ENCODE results near the gene EGLN2. TPM values are rescaled to one million over a fixed set of nuclear protein-coding genes. Genes with fewer than 3 reads are reported as not detected.
"Not testable (repeated sequence)": the region's sequence is repeated elsewhere in the genome, so short reads cannot be mapped to it uniquely, and the experiment has no call there.

The EGLN2 gene
- total and polyA plus RNA-seq, 4 donors, result 60.0 to 120 (median 93.7) TPM

GRCh38 chr19:40833728-40834533 is 34.9 kb downstream of the EGLN2 start:
- H3K9me3 ChIP-seq (ENCODE audit: control insufficient read depth, low read length); H3K4me3 ChIP-seq (ENCODE audit: low read length in 2 of 2); intact Hi-C loops (cut with DNase I); H3K36me3 ChIP-seq (ENCODE audit: control insufficient read depth in 1 of 2, insufficient read depth in 2 of 2, low read length in 1 of 2); H3K27ac ChIP-seq (ENCODE audit: low read depth in 1 of 2, low read length in 2 of 2); DNase-seq; H3K4me1 ChIP-seq (ENCODE audit: control insufficient read depth in 1 of 2, insufficient read depth in 2 of 2, low read length in 2 of 2); H3K27me3 ChIP-seq (ENCODE audit: control insufficient read depth in 1 of 2, insufficient read depth in 2 of 2, low read length in 1 of 2); ATAC-seq (ENCODE audit: low FRiP score): not testable (repeated sequence)
- WGBS, 2 donors, result 57 to 60% methylated on average over 7 of the region's 7 CpGs

GRCh38 chr19:40836754-40837429 is 37.9 kb downstream of the EGLN2 start:
- Histone ChIP-seq H3K36me3 (ENCODE audit: control insufficient read depth in 1 of 2, insufficient read depth in 2 of 2, low read length in 1 of 2) (no peaks in the 10 kb centered on the region), H3K27ac (ENCODE audit: low read depth in 1 of 2, low read length in 2 of 2) (no peak overlapping the region), H3K9me3 (ENCODE audit: control insufficient read depth, low read length) (no peaks in the 10 kb centered on the region), H3K4me3 (ENCODE audit: low read length in 2 of 2) (no peak overlapping the region), H3K27me3 (ENCODE audit: control insufficient read depth in 1 of 2, insufficient read depth in 2 of 2, low read length in 1 of 2) (no peaks in the 10 kb centered on the region), H3K4me1 (ENCODE audit: control insufficient read depth in 1 of 2, insufficient read depth in 2 of 2, low read length in 2 of 2) (no peaks in the 10 kb centered on the region)
- 84 to 86% methylated on average over 6 of the region's 6 CpGs for WGBS, 2 donors
- no peak for DNase-seq
- intact Hi-C loops (cut with DNase I), result no loop called here
- no peak for ATAC-seq (ENCODE audit: low FRiP score)

- intact Hi-C loops (cut with DNase I); ATAC-seq (ENCODE audit: low FRiP score); H3K27ac ChIP-seq (ENCODE audit: low read depth in 1 of 2, low read length in 2 of 2); H3K9me3 ChIP-seq (ENCODE audit: control insufficient read depth, low read length); DNase-seq; H3K4me3 ChIP-seq (ENCODE audit: low read length in 2 of 2); H3K36me3 ChIP-seq (ENCODE audit: control insufficient read depth in 1 of 2, insufficient read depth in 2 of 2, low read length in 1 of 2); H3K27me3 ChIP-seq (ENCODE audit: control insufficient read depth in 1 of 2, insufficient read depth in 2 of 2, low read length in 1 of 2); H3K4me1 ChIP-seq (ENCODE audit: control insufficient read depth in 1 of 2, insufficient read depth in 2 of 2, low read length in 2 of 2): not testable (repeated sequence)
- WGBS, 2 donors, result 57 to 67% methylated on average over 1 of the region's 1 CpG
Observed at GRCh38 chr19:40838477-40838876, 39.5 kb downstream of the EGLN2 start.

GRCh38 chr19:40842012-40842411 is 43.0 kb downstream of the EGLN2 start:
- DNase-seq; intact Hi-C loops (cut with DNase I); H3K27ac ChIP-seq (ENCODE audit: low read depth in 1 of 2, low read length in 2 of 2); H3K27me3 ChIP-seq (ENCODE audit: control insufficient read depth in 1 of 2, insufficient read depth in 2 of 2, low read length in 1 of 2); H3K4me1 ChIP-seq (ENCODE audit: control insufficient read depth in 1 of 2, insufficient read depth in 2 of 2, low read length in 2 of 2); H3K36me3 ChIP-seq (ENCODE audit: control insufficient read depth in 1 of 2, insufficient read depth in 2 of 2, low read length in 1 of 2); H3K4me3 ChIP-seq (ENCODE audit: low read length in 2 of 2); ATAC-seq (ENCODE audit: low FRiP score); H3K9me3 ChIP-seq (ENCODE audit: control insufficient read depth, low read length): not testable (repeated sequence)
- WGBS, 2 donors, result 93 to 94% methylated on average over 2 to 3 of the region's 3 CpGs

GRCh38 chr19:40842997-40843652 is 44.1 kb downstream of the EGLN2 start:
- H3K36me3 ChIP-seq (ENCODE audit: control insufficient read depth in 1 of 2, insufficient read depth in 2 of 2, low read length in 1 of 2); H3K4me1 ChIP-seq (ENCODE audit: control insufficient read depth in 1 of 2, insufficient read depth in 2 of 2, low read length in 2 of 2); H3K27ac ChIP-seq (ENCODE audit: low read depth in 1 of 2, low read length in 2 of 2); DNase-seq; H3K4me3 ChIP-seq (ENCODE audit: low read length in 2 of 2); intact Hi-C loops (cut with DNase I); ATAC-seq (ENCODE audit: low FRiP score); H3K9me3 ChIP-seq (ENCODE audit: control insufficient read depth, low read length); H3K27me3 ChIP-seq (ENCODE audit: control insufficient read depth in 1 of 2, insufficient read depth in 2 of 2, low read length in 1 of 2): not testable (repeated sequence)
- WGBS, 2 donors, result 55 to 60% methylated on average over 9 to 10 of the region's 12 CpGs

- H3K4me3 ChIP-seq (ENCODE audit: low read length in 2 of 2); H3K27me3 ChIP-seq (ENCODE audit: control insufficient read depth in 1 of 2, insufficient read depth in 2 of 2, low read length in 1 of 2); DNase-seq; H3K4me1 ChIP-seq (ENCODE audit: control insufficient read depth in 1 of 2, insufficient read depth in 2 of 2, low read length in 2 of 2); H3K9me3 ChIP-seq (ENCODE audit: control insufficient read depth, low read length); intact Hi-C loops (cut with DNase I); H3K27ac ChIP-seq (ENCODE audit: low read depth in 1 of 2, low read length in 2 of 2); H3K36me3 ChIP-seq (ENCODE audit: control insufficient read depth in 1 of 2, insufficient read depth in 2 of 2, low read length in 1 of 2): not testable (repeated sequence)
- WGBS, 2 donors, result 4 to 6% methylated on average over 14 to 16 of the region's 19 CpGs
- ATAC-seq (ENCODE audit: low FRiP score), result peak; percentile 70
Observed at GRCh38 chr19:40843653-40844052, 44.7 kb downstream of the EGLN2 start.

- ATAC-seq (ENCODE audit: low FRiP score); H3K27ac ChIP-seq (ENCODE audit: low read depth in 1 of 2, low read length in 2 of 2); H3K4me3 ChIP-seq (ENCODE audit: low read length in 2 of 2); DNase-seq; intact Hi-C loops (cut with DNase I); H3K4me1 ChIP-seq (ENCODE audit: control insufficient read depth in 1 of 2, insufficient read depth in 2 of 2, low read length in 2 of 2); H3K27me3 ChIP-seq (ENCODE audit: control insufficient read depth in 1 of 2, insufficient read depth in 2 of 2, low read length in 1 of 2); H3K9me3 ChIP-seq (ENCODE audit: control insufficient read depth, low read length); H3K36me3 ChIP-seq (ENCODE audit: control insufficient read depth in 1 of 2, insufficient read depth in 2 of 2, low read length in 1 of 2): not testable (repeated sequence)
- WGBS, 2 donors, result 82% methylated on average over 7 to 8 of the region's 8 CpGs
Observed at GRCh38 chr19:40846722-40847121, 47.7 kb downstream of the EGLN2 start.

- intact Hi-C loops (cut with DNase I); H3K27me3 ChIP-seq (ENCODE audit: control insufficient read depth in 1 of 2, insufficient read depth in 2 of 2, low read length in 1 of 2); DNase-seq; ATAC-seq (ENCODE audit: low FRiP score); H3K4me3 ChIP-seq (ENCODE audit: low read length in 2 of 2); H3K27ac ChIP-seq (ENCODE audit: low read depth in 1 of 2, low read length in 2 of 2); H3K4me1 ChIP-seq (ENCODE audit: control insufficient read depth in 1 of 2, insufficient read depth in 2 of 2, low read length in 2 of 2); H3K36me3 ChIP-seq (ENCODE audit: control insufficient read depth in 1 of 2, insufficient read depth in 2 of 2, low read length in 1 of 2); H3K9me3 ChIP-seq (ENCODE audit: control insufficient read depth, low read length): not testable (repeated sequence)
- WGBS, 2 donors, result 89 to 90% methylated on average over 3 of the region's 3 CpGs
Observed at GRCh38 chr19:40850277-40850676, 51.3 kb downstream of the EGLN2 start, which contains the start of gene CYP2A6. CYP2A6 (minus strand) TSS chr19:40850447; CDS start chr19:40850426, 21 bp downstream.

Measured in aorta (tissue), 5 donors.